Left renal pelvis (tissue), 4 donors: ENCODE results near the gene TRIP12. TPM values are rescaled to one million over a fixed set of nuclear protein-coding genes. Genes with fewer than 3 reads are reported as not detected.
"Not testable (repeated sequence)": the region's sequence is repeated elsewhere in the genome, so short reads cannot be mapped to it uniquely, and the experiment has no call there.

Experiments
- DNase-seq, 4 donors: peaks; one replicate each; pipeline ENCODE4 v3.0.0-alpha.2; 2013; ENCODE audit warnings: low read depth in 4 of 4, low spot score in 3 of 4
- polyA plus RNA-seq, 4 donors: library from polyadenylated mRNA; unstranded; fragments of 120-200 nt; gene quantifications; one replicate each; pipeline ENCODE4 v1.2.1, GENCODE V29; 2013; ENCODE audit not compliant: insufficient read length in 4 of 4

Gene TRIP12
- polyA plus RNA-seq, 4 donors = 133 to 204 (median 193) TPM

DNA sequence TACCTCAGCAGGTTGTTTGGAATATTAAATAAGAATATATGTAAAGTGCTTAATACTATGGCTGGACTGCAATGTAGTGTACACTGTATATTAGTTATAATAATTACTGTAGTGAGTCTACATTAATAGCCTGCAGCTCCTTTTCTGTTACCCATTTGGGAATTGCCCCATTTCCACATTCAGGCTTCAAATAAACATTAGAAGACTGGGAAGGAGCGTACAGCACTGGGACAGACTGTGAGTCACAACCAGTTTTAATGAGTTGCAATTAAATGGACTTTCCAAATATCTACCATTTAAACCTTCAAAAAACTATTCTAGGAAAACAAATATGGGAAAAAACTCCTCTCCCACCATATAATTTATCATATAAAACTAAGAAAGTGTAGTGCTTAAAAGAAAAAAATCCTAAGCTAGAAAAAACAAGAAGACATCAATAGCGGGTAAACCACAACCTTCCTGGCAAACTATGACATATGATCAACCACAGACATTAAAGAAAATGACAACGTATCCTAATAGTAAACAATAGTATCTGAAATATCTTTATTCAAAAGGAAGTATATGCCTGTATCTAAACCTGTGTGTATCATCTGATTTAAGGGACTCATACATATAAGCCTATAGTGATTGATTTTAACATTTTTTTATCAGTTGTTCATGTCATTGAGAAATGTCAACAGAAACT, 86.1 kb downstream of the TRIP12 start:
- no peak for DNase-seq

DNA sequence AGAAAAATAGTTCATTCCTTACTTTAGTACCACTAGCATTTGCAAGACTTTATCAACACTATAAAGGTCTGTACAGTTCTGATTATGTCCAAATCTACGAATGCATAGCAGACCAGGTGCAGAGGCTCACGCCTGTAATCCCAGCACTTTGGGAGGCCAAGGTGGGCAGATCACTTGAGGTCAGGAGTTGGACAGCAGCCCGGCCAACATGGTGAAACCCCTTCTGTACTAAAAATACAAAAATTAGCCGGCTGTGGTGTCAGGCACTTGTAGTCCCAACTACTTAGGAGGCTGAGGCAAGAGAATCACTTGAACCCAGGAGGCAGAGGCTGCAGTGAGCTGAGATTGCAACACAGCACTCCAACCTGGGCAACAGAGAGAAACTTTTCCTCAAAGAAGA, 87.4 kb downstream of the TRIP12 start:
- not testable (repeated sequence) for DNase-seq

DNA sequence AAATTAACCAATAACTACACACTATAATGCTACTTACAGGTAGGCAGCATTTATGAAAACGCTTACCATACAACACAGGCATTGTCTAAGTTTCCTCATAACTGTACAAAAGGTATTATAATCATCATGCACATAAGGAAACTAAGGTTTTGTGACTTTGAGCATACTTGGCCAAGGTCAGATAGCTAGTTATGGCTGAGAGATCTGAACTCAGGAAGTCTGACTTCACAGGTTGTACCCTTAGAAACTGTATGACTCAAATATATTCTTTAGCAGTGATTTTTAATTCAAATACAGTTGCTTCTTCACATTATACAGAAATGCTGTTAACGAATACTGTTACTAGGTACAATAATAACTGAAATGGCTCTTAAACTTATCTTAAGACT, 89.3 kb downstream of the TRIP12 start:
- DNase-seq = no peak

DNA sequence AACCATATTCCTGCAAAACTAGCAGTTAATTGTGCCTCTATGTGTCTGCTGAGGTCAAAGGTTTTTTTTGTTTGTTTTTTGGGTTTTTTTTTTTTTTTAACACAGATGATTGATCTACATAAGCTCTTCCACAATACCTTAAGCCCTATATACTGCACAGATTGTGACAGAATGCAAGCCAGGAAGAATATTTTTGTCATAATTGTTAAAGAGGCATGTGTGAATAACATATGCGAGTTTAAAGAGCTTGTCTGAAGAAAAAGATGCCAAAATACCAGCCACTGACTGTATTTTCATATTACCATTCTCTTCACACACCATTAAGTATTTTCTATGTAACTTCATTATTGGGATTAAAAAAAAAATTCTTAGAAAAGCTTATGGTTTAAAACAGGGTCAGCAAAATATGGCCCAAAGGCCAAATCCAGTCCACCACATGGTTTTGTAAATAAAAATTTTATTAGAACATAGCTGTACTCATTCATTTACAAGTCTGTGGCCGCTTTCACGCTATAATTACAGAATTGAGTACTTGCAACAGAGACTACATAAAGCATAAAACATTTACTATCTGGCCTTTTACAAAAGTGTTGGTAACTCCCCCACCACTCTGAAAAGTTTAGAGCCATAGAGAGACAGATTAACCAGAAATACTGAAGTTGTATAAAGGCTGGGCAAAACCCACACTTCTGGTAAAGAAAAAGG, 89.9 kb downstream of the TRIP12 start:
- no peak for DNase-seq

DNA sequence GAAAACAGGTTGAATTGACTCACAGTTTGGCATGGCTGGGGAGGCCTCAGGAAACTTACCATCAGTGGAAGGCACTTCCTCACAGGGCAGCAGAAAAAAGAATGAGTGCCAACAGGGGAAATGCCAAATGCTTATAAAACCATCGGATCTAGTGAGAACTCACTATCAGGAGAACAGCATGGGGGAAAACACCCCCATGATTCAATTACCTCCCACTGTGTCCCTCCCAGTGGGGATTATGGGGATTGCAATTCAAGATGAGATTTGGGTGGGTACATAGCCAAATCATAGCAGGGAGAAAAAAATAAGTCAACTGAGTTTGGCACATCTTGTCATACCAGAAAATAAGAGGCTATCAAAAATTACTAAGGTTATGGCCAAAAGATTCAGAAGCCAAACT, 96.3 kb downstream of the TRIP12 start:
- DNase-seq = no peak

DNA sequence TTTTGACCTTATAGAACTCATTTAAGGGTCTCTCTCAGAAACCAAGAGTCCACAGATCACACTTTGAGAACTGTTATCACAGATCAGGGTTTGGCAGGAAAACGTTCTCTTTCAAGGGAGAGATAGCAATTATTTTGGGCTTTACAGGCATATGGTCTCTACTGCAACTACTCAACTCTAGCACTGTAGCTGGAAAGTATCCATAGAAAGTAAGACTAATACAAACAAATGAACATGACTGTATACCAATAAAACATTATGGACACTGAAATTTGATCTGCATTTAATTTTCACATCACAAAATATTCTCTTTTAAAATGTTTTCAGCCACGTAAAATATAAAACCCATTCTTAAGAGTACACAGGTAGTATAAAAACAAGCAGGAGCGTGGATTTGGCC, 100.5 kb downstream of the TRIP12 start:
- DNase-seq = no peak

DNA sequence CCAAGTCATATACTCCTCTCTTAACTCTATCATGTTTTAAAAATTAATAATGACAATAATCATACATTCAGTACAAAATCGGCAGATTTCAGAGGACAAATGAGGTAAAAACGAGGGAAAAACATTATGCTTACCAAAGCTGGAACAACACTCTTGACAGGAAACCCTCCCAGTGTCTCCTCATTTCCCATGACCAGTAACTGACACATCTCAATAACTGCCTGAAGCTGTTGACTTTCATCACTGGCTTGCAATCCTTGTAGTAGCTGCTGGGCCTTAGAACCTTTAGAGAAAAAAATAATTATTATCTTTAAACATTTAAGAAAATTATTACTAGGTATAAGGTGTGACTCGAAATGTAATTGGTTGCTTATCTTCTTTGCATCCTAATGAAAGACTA, 103.6 kb downstream of the TRIP12 start:
- no peak for DNase-seq

DNA sequence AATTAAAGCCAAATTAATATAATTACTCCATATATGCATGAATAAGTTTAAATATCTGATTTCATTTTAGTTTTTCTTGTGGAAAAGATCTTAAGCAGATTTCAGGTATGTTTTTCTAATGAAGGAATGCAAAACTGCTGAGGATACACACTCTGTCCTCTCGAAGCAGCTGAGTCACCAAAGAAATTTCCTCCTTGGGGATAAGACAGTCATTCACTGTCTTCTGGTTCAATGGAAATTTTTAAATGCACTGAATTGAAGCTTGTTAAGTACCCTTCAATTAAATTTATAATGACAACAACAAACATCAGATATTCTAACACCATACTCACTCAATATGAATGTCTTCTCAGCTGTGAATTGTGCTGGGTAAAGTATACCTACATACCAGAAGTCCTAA, 106.0 kb downstream of the TRIP12 start:
- DNase-seq = no peak

DNA sequence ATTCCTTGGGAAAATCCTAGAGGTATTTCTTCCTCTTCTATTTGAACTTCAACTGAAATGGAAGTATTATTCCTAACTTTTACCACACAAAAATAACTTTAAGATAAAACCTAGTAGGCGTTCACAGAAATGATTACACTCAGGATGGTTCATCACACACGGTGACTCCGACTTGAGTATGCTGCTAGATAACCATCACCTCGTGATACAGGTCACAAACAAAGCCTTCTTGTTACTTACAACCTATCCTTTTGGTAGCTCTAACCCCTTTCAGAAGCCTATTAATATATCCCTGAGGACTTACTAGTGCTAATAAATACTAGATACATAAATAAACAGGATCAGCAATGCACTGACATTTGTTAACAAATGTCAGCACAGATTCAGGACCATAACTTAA, 106.5 kb downstream of the TRIP12 start:
- DNase-seq = no peak

DNA sequence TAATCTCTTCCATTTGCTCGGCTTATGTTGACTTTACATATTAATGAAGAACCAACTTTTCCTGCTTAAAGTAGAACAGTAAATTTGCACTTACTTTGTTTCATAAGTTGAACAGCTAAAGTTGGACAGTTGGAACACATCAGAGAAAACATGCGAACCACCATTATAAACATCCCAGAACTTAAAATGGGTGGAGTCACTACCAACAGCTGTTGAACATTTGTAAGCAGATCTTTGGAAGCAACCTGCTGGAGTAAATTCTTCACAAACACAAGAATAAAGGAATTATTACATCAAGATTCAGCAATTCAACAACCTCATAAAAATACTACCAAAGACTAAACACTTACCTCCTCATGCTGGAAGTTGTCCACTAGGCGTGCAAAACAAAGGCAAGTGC, 111.0 kb downstream of the TRIP12 start:
- no peak for DNase-seq

DNA sequence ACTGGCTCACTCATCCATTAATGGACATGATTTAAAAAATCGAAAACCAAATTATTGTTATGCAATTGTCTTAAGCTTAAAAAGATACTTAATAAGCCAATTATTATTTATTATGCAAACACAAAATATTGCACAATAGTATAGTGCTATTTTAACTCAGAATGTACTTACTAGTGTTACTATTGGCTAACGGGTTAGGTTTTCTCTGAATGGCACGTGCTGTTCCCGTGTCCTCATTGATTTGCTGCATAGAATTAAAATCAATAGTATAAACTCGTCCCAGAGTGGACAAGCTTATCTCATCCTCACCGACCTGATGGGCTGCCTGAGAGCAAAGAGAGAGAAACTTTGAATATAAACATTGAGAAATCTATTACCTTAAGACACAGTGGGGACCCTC, 116.2 kb downstream of the TRIP12 start:
- no peak for DNase-seq

DNA sequence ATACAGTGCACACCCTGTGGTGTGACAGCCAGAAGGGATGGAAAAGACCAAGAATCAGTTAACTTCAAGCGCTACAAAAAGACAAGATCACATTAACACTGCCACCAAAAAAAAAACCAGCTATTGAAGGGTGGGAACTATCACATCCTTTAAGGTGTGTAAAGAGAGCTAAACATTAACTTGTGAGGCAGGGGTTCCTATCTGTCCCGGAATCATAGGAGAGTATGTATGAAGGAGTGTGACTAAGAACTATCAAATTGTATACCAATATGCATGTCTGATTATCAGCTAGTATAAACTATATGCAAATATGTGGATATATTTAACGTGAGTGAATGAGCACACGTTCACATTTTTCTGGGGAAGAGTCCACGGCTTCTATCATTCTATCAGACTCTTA, 119.0 kb downstream of the TRIP12 start:
- DNase-seq = no peak

DNA sequence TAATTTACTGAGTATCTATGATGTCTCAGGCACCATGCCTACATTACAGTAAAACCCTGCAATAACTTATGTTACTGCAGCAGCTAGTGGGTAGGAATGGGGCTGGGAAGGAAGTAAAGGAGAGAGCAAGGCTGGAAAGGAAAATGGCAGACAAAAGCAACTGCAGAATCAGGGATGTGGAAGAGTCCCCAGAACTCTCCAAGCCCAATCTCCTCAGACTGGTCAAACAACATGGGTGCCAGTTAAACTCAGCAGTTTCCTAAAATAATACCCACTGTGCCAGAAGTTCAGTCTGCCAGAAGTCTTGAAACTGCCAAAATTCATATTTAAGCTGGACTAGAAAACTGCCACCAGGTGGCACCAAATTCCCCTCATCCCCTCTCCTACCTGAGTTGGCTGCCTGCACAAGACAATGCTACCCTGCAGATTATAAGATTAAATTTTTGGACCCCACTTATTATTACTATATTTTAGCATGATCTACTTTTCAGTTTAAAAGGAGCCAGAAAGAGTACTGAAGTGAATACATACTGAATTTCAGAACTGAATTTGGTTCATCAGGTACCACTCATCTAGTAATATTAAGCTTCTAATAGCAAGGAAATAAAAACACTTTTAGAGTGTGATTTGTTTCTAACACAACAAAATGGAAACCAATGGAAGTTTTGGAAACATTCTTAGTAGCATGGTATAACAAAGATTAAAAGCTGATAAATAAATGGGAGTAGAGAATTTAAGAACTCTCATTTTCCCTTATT, 120.6 kb downstream of the TRIP12 start:
- peak; percentile 17 to 29 (median 21) for DNase-seq

DNA sequence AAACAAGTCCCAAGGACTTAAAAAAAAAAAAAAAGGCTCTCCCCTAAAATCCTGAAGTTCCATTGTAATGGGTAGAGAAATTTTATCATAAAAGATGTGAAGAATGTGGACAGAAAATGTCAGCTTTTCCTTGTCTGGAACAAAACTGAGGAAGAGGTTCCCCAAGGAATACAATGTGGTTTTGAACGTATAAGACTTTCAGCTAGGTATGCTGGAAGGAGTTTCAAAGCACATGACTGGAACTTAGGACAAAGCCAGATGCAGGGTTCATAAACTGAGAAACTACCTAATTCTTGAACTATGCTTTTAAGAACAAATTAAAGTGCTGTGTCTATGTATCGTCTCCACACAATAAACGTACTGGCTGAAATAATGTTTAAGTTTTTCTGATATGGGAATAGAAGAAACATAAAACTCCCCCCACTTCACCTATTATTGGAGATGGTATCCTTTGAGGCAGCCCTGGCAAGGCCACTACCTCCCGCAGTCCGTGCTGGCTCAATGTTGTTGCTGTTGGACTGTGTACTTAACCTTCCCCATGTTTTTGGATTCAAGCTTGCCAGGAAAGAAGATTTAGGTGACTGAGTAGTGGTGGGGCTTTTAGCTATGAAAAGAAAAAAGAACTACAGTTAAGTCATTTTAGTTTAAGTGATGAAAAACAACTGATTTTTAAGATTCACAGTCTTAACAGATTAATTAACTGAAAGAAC, 123.2 kb downstream of the TRIP12 start:
- no peak for DNase-seq

DNA sequence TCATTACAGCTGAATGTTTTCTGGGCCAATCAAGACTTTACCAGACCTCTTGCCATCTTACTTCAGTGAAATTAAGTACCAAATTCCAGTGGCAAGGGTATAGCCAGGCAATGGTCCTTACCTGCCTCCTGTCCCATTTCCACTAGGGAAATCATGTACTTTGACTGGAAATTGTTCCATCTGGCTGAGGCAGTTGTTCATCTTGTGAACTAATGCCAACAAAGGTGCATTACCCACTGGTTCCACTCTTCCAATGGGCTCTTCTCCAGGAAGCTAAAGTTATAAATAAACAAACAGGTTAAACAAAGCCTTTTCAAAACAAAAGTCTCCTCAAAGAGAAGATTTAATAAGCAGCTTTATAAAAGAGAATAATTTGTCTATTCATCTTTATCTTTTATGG, 126.8 kb downstream of the TRIP12 start:
- DNase-seq = no peak

DNA sequence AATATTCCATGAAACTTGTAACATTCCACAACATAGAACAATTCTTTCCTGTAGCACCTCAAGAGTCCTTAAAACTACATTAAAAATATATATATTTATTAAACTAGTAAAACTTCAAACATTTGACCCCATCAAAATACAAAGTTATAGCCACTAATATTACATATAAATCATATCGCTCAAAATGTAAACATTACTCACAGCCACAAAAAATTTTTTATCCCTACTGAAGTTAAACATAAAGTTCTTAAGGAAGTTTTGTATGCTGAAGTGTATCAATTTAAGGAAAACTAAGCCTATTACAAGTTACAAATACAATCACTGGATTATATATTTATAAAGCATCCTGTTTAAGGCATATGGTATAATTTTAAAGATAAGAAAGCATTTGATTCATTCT, 127.2 kb downstream of the TRIP12 start:
- DNase-seq = no peak

DNA sequence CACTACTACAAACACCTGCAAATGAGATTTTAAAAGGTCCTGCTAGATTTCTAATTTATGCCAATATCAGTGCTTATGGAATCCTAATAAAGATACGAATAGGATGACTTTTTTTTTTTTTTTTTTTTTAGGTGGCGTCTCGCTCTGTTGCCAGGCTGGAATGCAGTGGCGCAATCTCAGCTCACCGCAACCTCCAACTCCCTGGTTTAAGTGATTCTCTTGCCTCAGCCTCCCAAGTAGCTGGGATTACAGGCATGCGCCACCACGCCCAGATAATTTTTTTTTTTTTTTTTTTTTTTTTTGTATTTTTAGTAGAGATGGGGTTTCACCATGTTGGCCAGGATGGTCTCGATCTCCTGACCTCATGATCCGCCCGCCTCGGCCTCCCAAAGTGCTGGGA, 135.5 kb downstream of the TRIP12 start:
- DNase-seq = not testable (repeated sequence)

DNA sequence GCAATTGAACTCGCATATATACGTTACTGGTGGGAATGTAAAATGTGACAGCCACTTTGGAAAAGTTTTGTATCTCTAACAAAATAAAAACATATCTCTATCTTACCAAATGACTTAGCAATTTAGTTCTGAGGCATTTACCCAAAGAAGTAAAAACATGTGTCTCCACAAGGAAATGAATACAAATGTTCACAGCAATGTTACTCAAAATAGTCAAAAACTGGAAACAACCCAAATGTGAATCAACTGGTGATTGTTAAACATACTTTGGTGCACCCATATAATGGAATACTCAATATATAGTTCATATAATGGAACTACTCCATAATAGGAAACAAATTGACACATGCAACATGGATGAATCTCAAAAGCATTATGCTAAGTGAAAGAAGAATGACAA, 137.0 kb downstream of the TRIP12 start:
- DNase-seq = no peak

DNA sequence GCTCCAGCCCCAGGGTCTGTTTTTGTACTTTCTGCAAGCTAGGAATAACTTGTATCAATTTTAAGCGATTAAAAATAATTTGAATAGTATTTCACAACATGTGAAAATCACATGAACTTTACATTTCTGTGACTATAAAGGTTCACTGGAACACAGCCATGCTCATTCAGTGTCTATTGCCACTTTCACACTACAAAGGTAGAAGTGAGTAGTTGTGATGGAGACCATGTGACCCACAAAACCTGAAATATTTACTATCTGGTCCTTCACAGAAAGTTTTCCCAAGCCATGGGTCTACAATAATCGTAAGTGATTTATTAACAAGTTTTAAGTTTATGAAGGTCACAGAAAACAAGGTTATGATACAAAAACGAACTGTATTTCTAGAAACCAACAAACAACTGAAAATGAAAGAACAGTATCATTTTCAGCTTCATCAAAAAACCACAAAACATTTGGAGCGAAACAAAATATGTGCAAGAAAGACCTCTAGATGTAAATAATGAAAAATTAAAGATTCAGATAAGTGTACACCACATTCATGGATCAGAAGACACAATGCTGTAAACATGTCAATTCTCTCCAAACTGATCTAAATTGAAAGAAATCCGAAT, 138.6 kb downstream of the TRIP12 start:
- DNase-seq = no peak

DNA sequence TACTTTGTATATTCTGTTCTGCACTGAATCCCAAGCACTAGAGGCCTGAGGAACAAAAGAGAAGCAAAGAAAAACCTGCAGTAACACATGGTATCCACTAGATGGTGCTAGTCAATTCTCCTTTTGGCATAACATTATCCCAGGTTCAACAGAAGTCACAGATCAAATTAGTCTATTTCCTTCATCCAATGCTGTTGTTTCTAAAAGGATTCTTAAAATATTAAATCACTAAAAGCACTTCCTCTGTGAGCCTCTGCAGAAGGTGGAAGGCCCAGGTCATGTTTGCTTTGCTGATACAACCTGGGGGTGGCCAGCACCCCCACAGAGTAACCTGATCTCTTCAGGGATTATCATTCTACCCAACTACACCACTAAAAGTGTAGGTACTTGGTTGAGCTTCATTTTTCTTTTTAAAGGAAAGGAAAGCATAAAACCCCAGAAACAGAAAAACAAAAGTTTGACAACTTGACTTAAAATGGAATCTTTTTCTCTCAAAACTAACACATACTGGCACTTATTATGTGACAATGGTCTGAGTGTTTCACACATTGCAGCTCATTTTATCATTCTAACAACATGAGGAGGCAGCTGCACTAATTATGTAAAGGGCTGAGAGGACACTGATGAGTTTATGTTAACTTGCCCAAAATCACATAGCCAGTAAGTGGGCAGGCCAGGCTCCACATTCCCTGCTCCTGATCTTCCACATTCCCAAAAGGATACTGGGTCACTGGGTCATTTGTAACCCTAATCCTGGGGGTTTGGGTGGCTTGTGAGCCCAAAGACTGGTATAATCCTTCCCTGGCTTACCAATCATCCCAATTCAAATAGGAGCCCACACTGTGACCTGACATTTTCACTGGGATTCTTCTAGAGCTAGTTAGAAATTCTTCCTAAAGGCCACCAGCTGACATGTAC, 140.7 kb downstream of the TRIP12 start:
- DNase-seq = peak in 3 of 4 donors; percentile 8 to 34 (median 14)
